WI38 (cell line): ENCODE data around the gene THBD.

Experiments used
- H3K4me3 ChIP-seq: 2 replicates; pipeline ENCODE4 v1.5.1; 2011; ENCODE audit warnings: low read depth, mild to moderate bottlenecking, control low read depth, low read length
- CTCF ChIP-seq: IDR thresholded peaks from 2 replicates; pipeline ENCODE4 v1.5.1; 2012; ENCODE audit warnings: low read depth, mild to moderate bottlenecking, control low read depth, low read length

Gene THBD

DNA sequence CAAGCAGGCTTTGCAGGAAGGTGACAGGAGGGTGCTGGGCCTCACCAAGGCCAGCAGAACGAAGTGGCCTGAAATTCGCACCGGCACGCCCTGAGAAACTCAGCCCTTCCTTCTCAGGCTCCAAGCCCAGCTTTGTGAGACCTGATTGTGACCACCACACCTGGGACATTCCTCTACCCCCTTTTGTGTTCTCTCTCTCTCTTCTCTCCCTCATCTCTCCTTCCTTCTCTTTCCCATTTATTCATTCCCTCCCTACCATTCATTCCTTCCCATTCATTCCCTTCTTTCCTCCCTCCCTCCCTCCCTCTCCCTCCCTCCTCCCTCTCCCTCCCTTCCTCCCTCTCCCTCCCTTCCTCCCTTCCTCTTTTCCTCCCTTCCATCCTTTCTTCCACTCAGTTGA is 27.8 kb upstream of the THBD start:
- H3K4me3 ChIP-seq: no peak overlapping the region
- TF ChIP-seq CTCF: no peak

GRCh38 chr20:23074052-23074451 is 24.6 kb upstream of the THBD start:
- no peak for TF ChIP-seq CTCF
- H3K4me3 ChIP-seq: no peak overlapping the region

GRCh38 chr20:23072892-23073586 is 23.6 kb upstream of the THBD start:
- no peak overlapping the region for H3K4me3 ChIP-seq
- TF ChIP-seq CTCF: no peak

- no peak overlapping the region for H3K4me3 ChIP-seq
- TF ChIP-seq CTCF: no peak
Measured at GRCh38 chr20:23071996-23072395, 22.5 kb upstream of the THBD start.

DNA sequence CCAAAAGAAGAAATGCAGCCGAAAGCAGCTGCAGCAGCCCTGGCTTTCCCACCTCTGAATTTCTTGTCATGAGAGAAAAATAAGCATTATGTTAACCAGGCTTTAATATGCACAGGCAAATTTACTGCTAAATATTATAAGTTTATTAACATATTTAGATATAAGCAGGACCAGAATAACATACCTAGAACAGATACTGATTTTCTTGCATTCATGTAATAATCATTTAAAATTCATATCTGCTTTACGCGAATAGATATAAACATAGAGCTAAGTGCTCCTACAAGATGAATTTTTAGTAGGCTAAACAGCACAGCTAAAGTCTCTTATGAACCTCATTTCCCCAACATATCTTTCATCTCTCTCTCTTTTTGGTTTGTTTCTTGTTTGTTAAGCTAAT is 21.9 kb upstream of the THBD start:
- TF ChIP-seq CTCF: no peak
- no peak overlapping the region for H3K4me3 ChIP-seq

- TF ChIP-seq CTCF: no peak
- H3K4me3 ChIP-seq: no peak overlapping the region
Measured at GRCh38 chr20:23069108-23069507, 19.6 kb upstream of the THBD start.

DNA sequence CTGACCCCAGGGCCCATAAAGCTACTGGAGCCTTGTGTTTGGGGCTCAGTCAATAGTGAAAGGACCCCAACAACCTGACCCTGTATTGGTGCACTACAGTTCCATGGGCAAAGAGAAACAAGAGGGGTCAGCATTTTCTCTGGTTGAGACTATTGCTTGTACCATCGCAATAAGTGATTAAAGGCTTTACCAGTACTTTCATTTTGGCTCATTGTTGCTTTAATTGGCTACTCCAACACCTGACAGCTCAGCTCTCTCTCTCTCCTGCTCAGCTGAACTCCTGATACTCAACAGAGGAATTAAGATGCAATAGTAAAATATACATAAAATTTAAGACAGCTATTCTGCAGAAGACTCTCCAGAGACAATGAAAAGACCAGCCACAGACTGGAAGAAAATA is 18.8 kb upstream of the THBD start:
- no peak for TF ChIP-seq CTCF
- H3K4me3 ChIP-seq: no peak overlapping the region
